ENCODE measurements around the gene SLC28A2. TPM values are rescaled to one million over a fixed set of nuclear protein-coding genes. Genes with fewer than 3 reads are reported as not detected.
"Not testable (repeated sequence)": the region's sequence is repeated elsewhere in the genome, so short reads cannot be mapped to it uniquely, and the experiment has no call there.

The SLC28A2 gene
- total RNA-seq, 2 donors from 2014 or later: 21.6 to 54.9 TPM

DNA sequence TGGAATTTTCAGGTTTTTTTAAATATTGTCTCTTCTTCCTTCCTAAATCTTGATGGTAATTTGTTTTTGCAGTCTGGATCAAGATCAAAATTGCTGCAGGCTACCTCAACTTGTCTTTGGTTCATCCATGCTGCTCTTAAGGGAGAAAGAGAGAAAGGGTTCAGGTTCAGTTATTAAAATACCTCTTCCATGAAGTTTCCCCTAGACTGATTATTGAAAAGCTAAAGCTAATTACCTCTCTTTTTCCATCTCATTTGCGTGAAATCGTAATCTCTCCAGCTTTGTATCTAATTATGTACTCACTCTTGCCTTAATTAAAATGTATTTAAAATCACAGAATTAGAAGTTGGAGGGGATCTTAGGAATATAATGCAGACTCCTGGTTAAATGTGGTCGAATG, 52.7 kb downstream of the SLC28A2 start:
- H3K9ac ChIP-seq (ENCODE audit: low read depth in 2 of 2, low read length in 2 of 2): no peak overlapping the region
- DNase-seq: no peak
- H3K4me3 ChIP-seq: no peak overlapping the region
- no peaks in the 10 kb centered on the region for H3K36me3 ChIP-seq
- no peaks in the 10 kb centered on the region for H3K27me3 ChIP-seq
- H3K4me1 ChIP-seq: peaks cover 3% of the 10 kb centered on the region
- intact Hi-C loops (cut with DNase I): loop anchor here (5.0 kb wide), 1 partner anchor 93 kb away; no protein-coding TSS in a partner anchor
- H3K27ac ChIP-seq: no peak overlapping the region
- no peaks in the 10 kb centered on the region for H3K9me3 ChIP-seq
- TF ChIP-seq, protein P1, sequence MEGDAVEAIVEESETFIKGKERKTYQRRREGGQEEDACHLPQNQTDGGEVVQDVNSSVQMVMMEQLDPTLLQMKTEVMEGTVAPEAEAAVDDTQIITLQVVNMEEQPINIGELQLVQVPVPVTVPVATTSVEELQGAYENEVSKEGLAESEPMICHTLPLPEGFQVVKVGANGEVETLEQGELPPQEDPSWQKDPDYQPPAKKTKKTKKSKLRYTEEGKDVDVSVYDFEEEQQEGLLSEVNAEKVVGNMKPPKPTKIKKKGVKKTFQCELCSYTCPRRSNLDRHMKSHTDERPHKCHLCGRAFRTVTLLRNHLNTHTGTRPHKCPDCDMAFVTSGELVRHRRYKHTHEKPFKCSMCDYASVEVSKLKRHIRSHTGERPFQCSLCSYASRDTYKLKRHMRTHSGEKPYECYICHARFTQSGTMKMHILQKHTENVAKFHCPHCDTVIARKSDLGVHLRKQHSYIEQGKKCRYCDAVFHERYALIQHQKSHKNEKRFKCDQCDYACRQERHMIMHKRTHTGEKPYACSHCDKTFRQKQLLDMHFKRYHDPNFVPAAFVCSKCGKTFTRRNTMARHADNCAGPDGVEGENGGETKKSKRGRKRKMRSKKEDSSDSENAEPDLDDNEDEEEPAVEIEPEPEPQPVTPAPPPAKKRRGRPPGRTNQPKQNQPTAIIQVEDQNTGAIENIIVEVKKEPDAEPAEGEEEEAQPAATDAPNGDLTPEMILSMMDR (IDR thresholded peaks at IDR 0.05): no peak

DNA sequence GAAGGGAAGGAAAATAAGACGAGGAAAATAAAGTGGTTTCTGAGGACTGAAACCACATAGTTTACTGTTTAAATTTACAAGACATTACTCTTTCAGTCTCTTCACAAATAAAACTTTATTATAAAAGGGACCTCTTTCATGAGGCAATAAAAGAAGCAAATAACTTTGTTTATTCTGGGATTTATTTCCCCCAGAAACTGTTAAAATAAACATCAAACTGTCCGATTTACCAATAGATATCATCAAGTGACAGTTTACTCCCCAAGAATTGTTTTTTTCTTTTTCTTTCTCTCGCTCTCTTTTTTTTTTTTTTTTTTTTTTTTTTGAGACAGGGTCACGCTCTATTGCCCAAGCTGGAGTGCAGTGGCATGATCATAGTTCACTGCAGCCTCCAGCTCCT, 54.1 kb downstream of the SLC28A2 start:
- no peak overlapping the region for H3K27ac ChIP-seq
- H3K9ac ChIP-seq (ENCODE audit: low read depth in 2 of 2, low read length in 2 of 2): no peak overlapping the region
- TF ChIP-seq, protein P1 (IDR thresholded peaks at IDR 0.05): no peak
- no peak overlapping the region for H3K4me3 ChIP-seq
- DNase-seq: no peak
- intact Hi-C loops (cut with DNase I): loop anchor here (5.0 kb wide), 1 partner anchor 91 kb away; no protein-coding TSS in a partner anchor
- peaks cover 3% of the 10 kb centered on the region for H3K4me1 ChIP-seq
- H3K27me3 ChIP-seq: no peaks in the 10 kb centered on the region
- H3K9me3 ChIP-seq: no peaks in the 10 kb centered on the region
- H3K36me3 ChIP-seq: no peaks in the 10 kb centered on the region

DNA sequence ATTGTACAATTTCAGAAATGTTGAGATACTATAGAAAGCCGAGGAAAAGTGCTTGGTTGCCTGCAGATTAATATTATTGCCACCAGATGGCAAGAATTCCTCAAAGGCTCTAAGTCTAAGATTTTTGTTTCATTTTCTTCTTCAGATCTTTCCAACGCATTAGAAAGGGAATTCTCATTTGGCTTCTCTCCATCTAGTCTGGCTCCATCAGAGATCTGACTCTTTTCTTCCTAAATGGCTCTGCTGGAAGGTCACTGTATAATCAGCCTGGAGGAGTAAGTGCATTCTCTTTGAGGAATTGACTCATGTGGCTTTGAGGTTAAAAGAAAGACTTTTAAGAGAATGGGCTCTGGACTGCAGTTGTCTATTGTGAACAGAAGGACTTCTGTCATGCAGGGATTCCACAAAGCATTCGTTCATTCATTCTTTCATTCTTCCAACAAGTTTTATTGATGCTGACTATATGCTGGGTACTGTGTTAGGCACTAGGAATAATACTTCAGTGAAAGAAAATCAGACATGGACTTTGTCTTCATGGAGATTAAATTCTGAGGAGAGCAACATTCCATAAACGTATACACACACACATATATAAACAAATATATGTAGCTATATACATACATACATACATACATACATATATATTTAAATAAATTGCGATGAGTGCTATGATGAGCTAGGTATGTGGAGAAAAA, 55.3 kb downstream of the SLC28A2 start:
- intact Hi-C loops (cut with DNase I): loop anchor here (5.0 kb wide), 1 partner anchor 90 kb away; no protein-coding TSS in a partner anchor
- Histone ChIP-seq H3K36me3 (no peaks in the 10 kb centered on the region), H3K27ac (peak overlapping the region; percentile 5), H3K9me3 (no peaks in the 10 kb centered on the region), H3K4me1 (peaks cover 3% of the 10 kb centered on the region), H3K4me3 (no peak overlapping the region), H3K9ac (ENCODE audit: low read depth in 2 of 2, low read length in 2 of 2) (peak overlapping the region in 1 of 2 donors; percentile 28), H3K27me3 (no peaks in the 10 kb centered on the region)
- DNase-seq: no peak
- TF ChIP-seq, protein P1 (IDR thresholded peaks at IDR 0.05): peak; percentile 36

DNA sequence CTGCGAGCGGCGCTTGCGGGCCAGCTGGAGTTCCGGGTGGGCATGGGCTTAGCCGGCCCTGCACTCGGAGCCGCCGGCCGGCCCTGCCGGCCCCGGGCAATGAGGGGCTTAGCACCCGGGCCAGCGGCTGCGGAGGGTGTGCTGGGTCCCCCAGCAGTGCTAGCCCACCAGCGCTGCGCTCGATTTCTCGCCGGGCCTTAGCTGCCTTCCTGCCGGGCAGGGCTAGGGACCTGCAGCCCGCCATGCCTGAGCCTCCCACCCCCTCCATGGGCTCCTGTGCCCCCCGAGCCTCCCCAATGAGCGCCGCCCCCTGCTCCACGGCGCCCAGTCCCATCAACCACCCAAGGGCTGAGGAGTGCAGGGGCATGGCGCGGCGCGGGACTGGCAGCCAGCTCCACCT, 62.1 kb downstream of the SLC28A2 start:
- H3K9ac ChIP-seq (ENCODE audit: low read depth in 2 of 2, low read length in 2 of 2); H3K27ac ChIP-seq; H3K27me3 ChIP-seq; DNase-seq; H3K36me3 ChIP-seq; H3K4me3 ChIP-seq; H3K4me1 ChIP-seq; H3K9me3 ChIP-seq; intact Hi-C loops (cut with DNase I): not testable (repeated sequence)

DNA sequence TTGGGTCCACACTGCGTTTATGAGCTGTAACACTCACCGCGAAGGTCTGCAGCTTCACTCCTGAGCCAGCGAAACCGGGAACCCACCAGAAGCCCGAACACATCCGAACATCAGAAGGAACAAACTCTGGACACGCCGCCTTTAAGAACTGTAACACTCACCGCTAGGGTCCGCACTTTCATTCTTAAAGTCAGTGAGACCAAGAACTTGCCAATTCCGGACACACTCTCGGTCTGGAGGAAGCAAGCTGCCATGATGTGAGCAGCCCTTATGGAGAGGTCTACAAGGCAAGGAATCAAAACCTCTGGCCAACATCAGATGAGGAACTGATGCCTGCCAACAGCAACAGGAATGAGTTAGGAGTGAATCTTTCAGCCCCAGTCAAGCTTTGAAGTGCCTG, 62.9 kb downstream of the SLC28A2 start:
- TF ChIP-seq, protein P1 (IDR thresholded peaks at IDR 0.05): no peak
- Histone ChIP-seq H3K9ac (ENCODE audit: low read depth in 2 of 2, low read length in 2 of 2) (no peak overlapping the region), H3K4me1 (no peaks in the 10 kb centered on the region), H3K36me3 (no peaks in the 10 kb centered on the region), H3K27ac (no peak overlapping the region), H3K4me3 (no peak overlapping the region), H3K9me3 (no peaks in the 10 kb centered on the region), H3K27me3 (no peaks in the 10 kb centered on the region)
- intact Hi-C loops (cut with DNase I): no loop called here
- no peak for DNase-seq

DNA sequence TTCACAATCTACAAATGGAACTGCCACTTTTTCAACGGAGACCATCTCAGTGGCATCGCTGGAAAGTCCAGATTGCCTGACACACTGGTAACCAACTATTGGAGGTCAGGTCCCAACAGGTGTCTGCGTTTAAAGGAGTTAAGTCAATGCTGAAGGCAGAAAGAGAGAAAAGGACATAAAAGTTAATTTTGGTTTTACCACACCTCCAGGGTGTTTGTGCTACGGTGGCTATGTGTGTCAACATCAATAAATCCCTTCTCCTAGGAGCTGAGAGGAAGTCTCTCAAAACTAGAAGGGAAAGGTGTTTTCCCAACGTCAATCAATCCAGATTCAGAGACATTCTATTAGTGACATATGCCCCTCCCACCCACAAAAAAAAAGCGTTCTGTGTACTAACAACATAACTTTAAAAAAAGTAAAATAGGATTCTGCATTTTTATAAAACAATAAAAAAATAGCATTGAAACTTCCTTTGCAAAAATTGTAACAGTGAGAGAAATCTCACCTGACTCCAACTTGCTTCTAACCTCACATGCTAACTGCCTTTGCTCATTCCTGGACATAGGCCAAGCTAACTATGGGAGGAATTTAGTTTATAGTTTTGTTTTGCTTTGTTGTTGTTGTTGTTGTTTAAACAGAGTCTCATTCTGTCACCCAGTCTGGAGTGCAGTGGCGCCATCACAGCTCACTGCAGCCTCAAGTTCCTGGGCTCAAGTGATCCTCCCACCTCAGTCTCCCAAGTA, 67.6 kb downstream of the SLC28A2 start:
- Histone ChIP-seq H3K4me1 (no peaks in the 10 kb centered on the region), H3K9ac (ENCODE audit: low read depth in 2 of 2, low read length in 2 of 2) (no peak overlapping the region), H3K27me3 (no peaks in the 10 kb centered on the region), H3K27ac (no peak overlapping the region), H3K36me3 (no peaks in the 10 kb centered on the region), H3K9me3 (no peaks in the 10 kb centered on the region), H3K4me3 (no peak overlapping the region)
- intact Hi-C loops (cut with DNase I): no loop called here
- TF ChIP-seq, protein P1 (IDR thresholded peaks at IDR 0.05): no peak
- DNase-seq: no peak
